ENCODE results near the gene DPP6. TPM values are rescaled to one million over a fixed set of nuclear protein-coding genes. Genes with fewer than 3 reads are reported as not detected.

The DPP6 gene
- total RNA-seq, 1 donor from 2014 or later: not detected

DNA sequence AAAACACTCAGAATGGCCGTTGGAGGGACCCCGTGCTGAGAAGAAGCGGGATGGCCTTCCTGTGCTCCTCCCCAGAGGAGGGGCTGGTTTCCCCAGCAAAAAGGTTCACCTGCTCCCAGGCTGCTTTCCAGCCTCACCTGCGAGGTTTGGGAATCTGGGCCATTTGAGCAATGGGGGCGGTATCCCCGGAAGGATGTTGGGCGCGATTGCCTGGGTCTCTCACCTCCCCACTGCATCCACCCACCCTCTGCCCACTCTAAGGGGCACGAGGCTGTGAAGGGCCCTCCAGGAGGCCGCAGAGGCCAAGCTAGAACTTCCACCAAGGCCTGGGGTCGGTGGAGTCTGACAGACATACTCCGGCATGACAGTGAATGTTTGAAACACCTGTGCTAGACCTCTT, 803.2 kb downstream of the DPP6 start:
- no peak for TF ChIP-seq CTCF (IDR thresholded peaks at IDR 0.05; ENCODE audit: partially characterized antibody, unreplicated experiment)
- H3K27me3 Mint-ChIP-seq (ENCODE audit: unreplicated experiment): peaks cover 5% of the 10 kb centered on the region
- H3K4me1 Mint-ChIP-seq (ENCODE audit: low read depth, unreplicated experiment): no peaks in the 10 kb centered on the region
- H3K4me3 Mint-ChIP-seq (ENCODE audit: unreplicated experiment): no peak overlapping the region
- peaks cover 19% of the 10 kb centered on the region for H3K9me3 Mint-ChIP-seq (ENCODE audit: unreplicated experiment)
- no peak for DNase-seq
- no peaks in the 10 kb centered on the region for H3K36me3 Mint-ChIP-seq (ENCODE audit: unreplicated experiment)
- no peak overlapping the region for H3K27ac Mint-ChIP-seq (ENCODE audit: unreplicated experiment)

- peaks cover 5% of the 10 kb centered on the region for H3K36me3 Mint-ChIP-seq (ENCODE audit: unreplicated experiment)
- no peak overlapping the region for H3K4me3 Mint-ChIP-seq (ENCODE audit: unreplicated experiment)
- H3K27ac Mint-ChIP-seq (ENCODE audit: unreplicated experiment): no peak overlapping the region
- no peak for TF ChIP-seq CTCF (IDR thresholded peaks at IDR 0.05; ENCODE audit: partially characterized antibody, unreplicated experiment)
- H3K27me3 Mint-ChIP-seq (ENCODE audit: unreplicated experiment): peaks cover 5% of the 10 kb centered on the region
- H3K9me3 Mint-ChIP-seq (ENCODE audit: unreplicated experiment): peaks cover 19% of the 10 kb centered on the region
- no peaks in the 10 kb centered on the region for H3K4me1 Mint-ChIP-seq (ENCODE audit: low read depth, unreplicated experiment)
- no peak for DNase-seq
These were observed 804.5 kb downstream of the DPP6 start for GRCh38 chr7:154856733-154857132.

GRCh38 chr7:154857240-154857639, 805.0 kb downstream of the DPP6 start:
- DNase-seq: no peak
- peaks cover 5% of the 10 kb centered on the region for H3K36me3 Mint-ChIP-seq (ENCODE audit: unreplicated experiment)
- no peak overlapping the region for H3K4me3 Mint-ChIP-seq (ENCODE audit: unreplicated experiment)
- no peak overlapping the region for H3K27ac Mint-ChIP-seq (ENCODE audit: unreplicated experiment)
- H3K4me1 Mint-ChIP-seq (ENCODE audit: low read depth, unreplicated experiment): no peaks in the 10 kb centered on the region
- H3K9me3 Mint-ChIP-seq (ENCODE audit: unreplicated experiment): peaks cover 20% of the 10 kb centered on the region
- H3K27me3 Mint-ChIP-seq (ENCODE audit: unreplicated experiment): peaks cover 5% of the 10 kb centered on the region
- TF ChIP-seq CTCF (IDR thresholded peaks at IDR 0.05; ENCODE audit: partially characterized antibody, unreplicated experiment): no peak

DNA sequence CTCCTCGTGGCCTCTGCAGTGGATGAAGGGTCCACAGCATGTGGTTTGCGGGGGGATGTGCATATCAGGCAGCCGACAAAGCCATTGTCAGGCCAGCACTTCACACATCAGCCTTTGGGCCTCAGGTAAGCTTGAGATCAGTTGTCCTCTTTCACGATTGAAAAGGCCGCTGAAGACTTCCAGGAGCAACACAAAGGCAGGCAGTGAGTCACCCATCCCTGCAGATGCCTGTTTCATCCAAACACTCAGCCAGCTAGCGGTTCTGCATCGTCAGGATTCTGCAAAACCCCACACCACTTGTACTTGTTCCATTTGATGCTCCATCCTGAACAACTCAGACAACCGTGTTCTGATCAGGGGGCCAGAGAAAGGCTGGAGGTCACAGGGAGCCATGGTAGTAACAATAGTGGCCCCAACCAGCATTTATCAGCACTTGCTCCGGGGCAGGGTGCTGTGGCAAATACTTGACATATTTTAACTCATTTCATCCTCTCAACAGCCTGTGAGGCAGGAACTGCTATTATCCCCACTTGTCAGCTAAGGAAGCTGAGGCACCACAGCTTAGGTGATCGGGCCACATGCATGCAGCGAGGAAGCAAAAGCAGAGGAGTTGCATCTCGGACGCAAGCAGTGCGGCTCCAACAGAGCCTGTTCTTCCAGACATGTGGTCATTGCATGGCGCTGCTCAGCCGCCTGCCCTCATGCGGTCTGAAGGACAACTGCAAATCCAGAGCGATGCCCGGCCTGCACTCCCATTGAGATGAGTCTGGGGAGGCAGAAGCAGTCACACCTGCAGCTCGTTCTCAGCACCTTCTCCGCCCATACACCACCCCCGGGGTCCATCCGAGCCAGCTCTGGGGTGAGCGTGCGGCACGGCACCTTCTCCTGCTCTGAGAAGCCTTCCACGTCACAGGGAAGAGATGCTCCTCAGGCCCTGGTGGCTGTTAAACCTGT, 805.8 kb downstream of the DPP6 start:
- Mint-ChIP-seq H3K36me3 (ENCODE audit: unreplicated experiment) (peaks cover 9% of the 10 kb centered on the region), H3K4me3 (ENCODE audit: unreplicated experiment) (no peak overlapping the region), H3K4me1 (ENCODE audit: low read depth, unreplicated experiment) (no peaks in the 10 kb centered on the region), H3K9me3 (ENCODE audit: unreplicated experiment) (peaks cover 19% of the 10 kb centered on the region), H3K27ac (ENCODE audit: unreplicated experiment) (no peak overlapping the region), H3K27me3 (ENCODE audit: unreplicated experiment) (peaks cover 3% of the 10 kb centered on the region)
- no peak for DNase-seq
- TF ChIP-seq CTCF (IDR thresholded peaks at IDR 0.05; ENCODE audit: partially characterized antibody, unreplicated experiment): no peak

Data from glutamatergic neuron (in vitro differentiated cells).